Fibroblast of villous mesenchyme (primary cell): Measurements from ENCODE around the gene NKTR. TPM values are rescaled to one million over a fixed set of nuclear protein-coding genes. Genes with fewer than 3 reads are reported as not detected.

Experiments
- DNase-seq: peaks from one replicate; pipeline ENCODE4 v3.0.0-alpha.2; 2010; ENCODE audit warnings: low read depth
- H3K4me3 ChIP-seq: 2 replicates; pipeline ENCODE4 v1.5.1; 2011; ENCODE audit warnings: low read depth, mild to moderate bottlenecking, low read length
- CTCF ChIP-seq: IDR thresholded peaks from 2 replicates; pipeline ENCODE4 v1.5.1; 2012; ENCODE audit warnings: low read depth, mild to moderate bottlenecking, low read length; ENCODE audit not compliant: insufficient read depth
- total RNA-seq: library from RNA; depleted of rRNA; stranded (reverse); fragments of >200 nt; gene quantifications from 2 replicates; pipeline ENCODE4 v1.2.3, GENCODE V29; 2012

Gene NKTR
- total RNA-seq, 1 donor: 82.9 TPM

GRCh38 chr3:42653303-42653559 is 52.7 kb downstream of the NKTR start:
- DNase-seq: no peak
- TF ChIP-seq CTCF: no peak
- peak overlapping the region; percentile 91 for H3K4me3 ChIP-seq

GRCh38 chr3:42653560-42654330 is 53.3 kb downstream of the NKTR start, which contains the start of gene ZBTB47:
Gene ZBTB47, plus strand, starts transcription at chr3:42653697. Its CDS starts 4,659 bp downstream, at chr3:42658356.
- no peak for TF ChIP-seq CTCF
- peak; percentile 66 for DNase-seq

GRCh38 chr3:42654331-42655201 is 54.1 kb downstream of the NKTR start:
- peak overlapping the region; percentile 91 for H3K4me3 ChIP-seq
- peak; percentile 8 for TF ChIP-seq CTCF
- peak; percentile 49 for DNase-seq

More at GRCh38 chr3:42653560-42654330, 53.3 kb downstream of the NKTR start, which contains the start of gene ZBTB47:
- H3K4me3 ChIP-seq: peak within 1 kb of the TSS; percentile 91

GRCh38 chr3:42655331-42655888 is 54.9 kb downstream of the NKTR start:
- TF ChIP-seq CTCF: no peak
- H3K4me3 ChIP-seq: peak overlapping the region; percentile 91
- no peak for DNase-seq

- TF ChIP-seq CTCF: no peak
- H3K4me3 ChIP-seq: no peak overlapping the region
- peak; percentile 31 for DNase-seq
Measured at GRCh38 chr3:42655980-42656679, 55.6 kb downstream of the NKTR start.
